LNCAP (cell line): ENCODE data around the gene RNF144A.

ENCODE experiments used
- TF ChIP-seq, protein P1 (sequence below): fragments of 450-650 bp; IDR thresholded peaks from 2 replicates; pipeline ENCODE4 v1.5.1; 2017; ENCODE audit warnings: mild to moderate bottlenecking

Gene RNF144A

DNA sequence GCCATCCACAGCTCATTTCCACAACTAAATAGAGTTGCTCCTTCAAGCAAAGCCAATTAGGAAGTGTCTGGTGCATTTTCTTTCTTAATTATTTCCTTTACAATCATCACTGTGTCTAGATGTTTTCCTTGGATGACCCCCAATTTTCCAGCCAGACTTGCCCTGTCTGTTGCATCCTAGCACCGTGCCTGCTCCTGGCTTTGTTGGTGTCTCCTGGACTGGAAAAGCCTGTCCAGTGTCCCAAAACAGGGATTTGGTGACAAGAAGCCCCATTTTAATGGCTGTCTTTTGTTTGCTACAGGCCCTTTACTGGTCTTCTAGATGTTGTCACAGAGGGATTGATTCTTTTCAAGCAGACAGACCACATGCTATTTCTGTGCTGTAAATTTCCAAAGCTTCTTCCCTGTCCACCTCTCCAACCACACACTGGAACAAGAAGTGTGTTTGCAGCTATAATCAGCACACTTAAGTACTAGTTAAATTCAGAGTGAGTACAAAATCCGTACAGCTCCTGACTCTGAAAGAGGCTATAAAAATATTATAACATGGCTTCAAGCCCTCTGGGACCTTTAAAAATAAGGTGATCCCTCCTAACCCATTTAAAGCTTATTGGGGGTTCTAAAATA, 38.4 kb downstream of the RNF144A start:
- TF ChIP-seq, protein P1, sequence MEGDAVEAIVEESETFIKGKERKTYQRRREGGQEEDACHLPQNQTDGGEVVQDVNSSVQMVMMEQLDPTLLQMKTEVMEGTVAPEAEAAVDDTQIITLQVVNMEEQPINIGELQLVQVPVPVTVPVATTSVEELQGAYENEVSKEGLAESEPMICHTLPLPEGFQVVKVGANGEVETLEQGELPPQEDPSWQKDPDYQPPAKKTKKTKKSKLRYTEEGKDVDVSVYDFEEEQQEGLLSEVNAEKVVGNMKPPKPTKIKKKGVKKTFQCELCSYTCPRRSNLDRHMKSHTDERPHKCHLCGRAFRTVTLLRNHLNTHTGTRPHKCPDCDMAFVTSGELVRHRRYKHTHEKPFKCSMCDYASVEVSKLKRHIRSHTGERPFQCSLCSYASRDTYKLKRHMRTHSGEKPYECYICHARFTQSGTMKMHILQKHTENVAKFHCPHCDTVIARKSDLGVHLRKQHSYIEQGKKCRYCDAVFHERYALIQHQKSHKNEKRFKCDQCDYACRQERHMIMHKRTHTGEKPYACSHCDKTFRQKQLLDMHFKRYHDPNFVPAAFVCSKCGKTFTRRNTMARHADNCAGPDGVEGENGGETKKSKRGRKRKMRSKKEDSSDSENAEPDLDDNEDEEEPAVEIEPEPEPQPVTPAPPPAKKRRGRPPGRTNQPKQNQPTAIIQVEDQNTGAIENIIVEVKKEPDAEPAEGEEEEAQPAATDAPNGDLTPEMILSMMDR: no peak

DNA sequence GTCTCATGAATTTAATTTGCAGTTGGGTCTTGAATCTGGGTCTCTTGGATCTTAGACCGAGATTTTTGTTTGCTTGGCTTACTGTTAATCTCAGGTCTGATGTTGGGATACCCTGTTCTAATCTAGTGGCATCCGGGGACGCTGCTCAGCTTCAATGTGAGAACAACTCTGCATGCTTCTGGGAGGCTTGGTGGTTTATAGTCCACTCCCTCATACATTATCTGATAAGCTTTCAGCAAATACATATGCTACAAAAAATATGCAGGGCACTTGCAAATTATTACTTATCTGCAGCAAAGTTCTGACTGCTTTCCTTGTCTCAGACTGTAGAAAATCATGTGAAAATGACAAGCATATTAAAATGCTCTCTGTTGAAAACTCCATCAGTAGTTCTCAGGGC, 39.4 kb downstream of the RNF144A start:
- TF ChIP-seq, protein P1: no peak

DNA sequence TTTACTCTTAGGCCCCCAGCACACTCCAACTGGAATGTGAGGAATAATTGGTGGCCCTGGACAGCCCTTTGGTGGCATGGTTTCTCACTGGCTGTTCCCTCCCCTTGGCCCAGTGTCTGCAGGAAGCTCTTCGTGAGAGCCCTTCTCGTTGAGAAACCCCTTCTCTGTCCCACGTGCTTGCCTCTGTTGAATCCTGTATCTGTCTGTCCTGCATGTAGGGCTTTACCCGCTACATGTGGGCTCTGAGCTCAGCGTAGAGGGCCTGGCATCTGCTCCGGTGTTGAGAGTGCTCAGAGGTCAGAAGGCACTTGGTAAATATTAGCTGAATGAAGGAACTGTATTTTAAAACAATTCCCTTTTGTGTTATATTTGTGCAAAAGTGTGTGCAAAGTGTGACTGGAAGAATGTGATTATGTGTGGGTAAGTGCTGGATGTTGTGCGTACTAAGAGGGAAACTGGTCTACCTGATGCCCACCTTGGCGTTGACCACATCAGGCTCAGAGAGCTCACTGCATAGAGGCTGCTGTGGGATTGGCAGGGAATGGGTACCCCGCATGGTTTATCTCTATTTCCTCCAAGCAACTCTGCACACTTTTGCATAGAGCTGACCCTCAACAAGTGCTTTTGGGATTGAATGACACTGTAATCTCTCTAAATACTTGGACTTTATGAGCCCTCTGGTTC, 40.0 kb downstream of the RNF144A start:
- TF ChIP-seq, protein P1: no peak

DNA sequence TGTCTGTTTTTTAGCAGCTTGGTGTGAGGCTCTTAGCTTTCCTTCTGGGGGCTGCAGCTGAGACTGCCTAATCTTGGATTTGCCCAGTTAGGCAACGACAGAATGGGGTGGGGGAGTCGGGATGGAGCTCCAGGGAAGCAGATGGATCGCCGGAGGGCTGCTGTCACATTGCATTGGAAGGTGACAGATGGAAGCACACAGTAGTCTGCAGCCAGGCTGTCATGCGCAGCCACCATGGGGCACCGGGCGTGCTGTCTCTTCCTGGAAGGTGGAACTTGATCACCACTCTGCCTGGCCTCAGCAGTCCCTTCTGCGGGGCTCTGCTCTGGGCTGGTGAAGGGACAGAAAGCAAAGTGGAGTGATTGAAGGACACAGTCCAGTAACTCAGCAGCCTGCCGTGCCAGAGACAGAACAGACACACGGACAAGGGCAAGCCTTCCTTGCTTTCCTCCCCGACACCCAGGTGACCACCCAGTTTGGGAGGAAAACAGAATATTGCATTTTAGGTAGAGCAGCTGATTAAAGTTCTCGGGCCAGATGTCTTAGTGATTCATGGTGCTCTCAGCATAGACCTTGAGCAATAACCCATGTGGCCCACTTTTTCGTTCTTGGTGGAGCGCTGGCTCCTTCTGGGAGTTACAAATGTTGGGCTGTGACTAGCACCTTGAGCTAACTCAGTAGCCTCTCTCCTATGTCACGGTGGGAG, 40.9 kb downstream of the RNF144A start:
- TF ChIP-seq, protein P1: no peak

DNA sequence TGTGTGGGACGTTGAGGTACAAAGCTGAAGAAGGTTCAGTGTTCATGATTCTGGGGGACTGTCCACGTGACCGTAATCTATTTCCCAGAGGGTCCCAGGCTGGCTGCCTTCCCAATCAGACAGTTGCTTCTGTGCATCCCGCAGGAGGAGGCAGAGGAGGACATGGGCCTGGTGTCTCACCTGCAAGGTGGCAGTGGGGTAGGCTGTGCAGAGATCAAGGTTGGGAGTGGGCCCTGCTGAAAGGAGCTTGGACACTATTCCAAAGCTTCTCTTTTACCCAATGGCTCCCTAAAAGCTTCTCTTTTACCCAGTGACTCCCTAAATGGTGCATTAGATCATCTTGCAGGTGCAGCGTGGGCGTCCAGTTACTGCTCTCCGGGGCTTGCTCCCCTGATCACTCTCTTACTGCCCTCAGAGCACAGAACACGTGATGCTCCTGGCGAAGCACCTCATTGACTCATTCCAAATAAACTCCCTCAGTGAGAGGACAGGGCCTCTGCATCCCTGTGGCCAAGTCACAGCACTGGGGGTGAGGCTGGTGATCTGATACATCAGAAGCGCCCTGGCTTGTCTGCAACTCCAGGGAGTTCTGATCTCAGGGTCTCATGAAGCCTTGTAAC, 41.5 kb downstream of the RNF144A start:
- TF ChIP-seq, protein P1: no peak

DNA sequence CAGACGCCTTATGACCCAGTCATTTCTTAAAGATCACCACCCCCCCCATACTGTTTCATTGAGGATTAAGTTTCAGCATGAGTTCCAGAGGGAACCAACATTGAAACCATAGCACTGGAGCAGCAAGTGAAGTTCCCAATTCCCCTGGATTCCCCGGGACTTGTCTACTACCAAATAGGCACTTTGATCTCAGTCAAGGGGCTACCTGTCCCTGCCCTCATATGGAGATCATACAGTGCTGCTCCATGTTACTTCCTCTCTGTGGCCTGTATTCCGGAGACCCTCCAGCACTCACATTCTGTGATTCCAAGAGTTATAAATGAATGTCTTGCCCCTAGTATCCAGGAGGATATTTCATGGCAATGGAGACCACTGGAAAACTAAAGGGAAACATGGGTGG, 42.5 kb downstream of the RNF144A start:
- TF ChIP-seq, protein P1: no peak

DNA sequence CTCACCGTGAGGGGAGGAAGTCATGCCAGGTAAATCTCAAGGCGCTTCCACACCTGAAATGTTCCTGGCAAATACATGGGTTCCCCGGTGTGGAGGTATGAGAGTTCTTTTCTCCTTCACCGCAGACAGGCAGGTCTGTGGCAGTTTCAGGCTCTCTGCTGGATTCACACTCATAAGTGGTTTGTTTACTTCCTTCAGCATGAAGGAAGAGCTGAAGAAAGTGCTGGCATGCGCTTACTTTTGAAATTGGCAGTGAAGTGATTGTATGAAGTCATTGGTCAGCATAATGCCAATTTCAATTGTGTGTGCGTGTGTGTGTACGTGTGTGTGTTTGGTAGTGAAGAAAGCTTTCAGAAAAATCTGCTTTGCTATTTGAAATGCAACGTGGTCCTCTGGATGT, 43.4 kb downstream of the RNF144A start:
- TF ChIP-seq, protein P1: no peak
